GM12864 (cell line): Measurements from ENCODE around the gene MAGOHB.
A peak's percentile ranks its signal among the peaks of the same experiment; 100 is the strongest.
"Not testable (repeated sequence)": the region's sequence is repeated elsewhere in the genome, so short reads cannot be mapped to it uniquely, and the experiment has no call there.

ENCODE experiments used
- DNase-seq: peaks from one replicate; pipeline ENCODE4 v3.0.0-alpha.2; 2011; ENCODE audit warnings: low read depth
- H3K4me3 ChIP-seq: 2 replicates; pipeline ENCODE4 v1.5.1; 2011; ENCODE audit warnings: mild to moderate bottlenecking, low read depth, low read length, control low read depth
- CTCF ChIP-seq: IDR thresholded peaks from 2 replicates; pipeline ENCODE4 v1.5.1; 2011; ENCODE audit warnings: low read depth, mild to moderate bottlenecking, moderate library complexity, low read length, control low read depth, inconsistent platforms; ENCODE audit errors: missing control alignments

The MAGOHB gene

GRCh38 chr12:10615532-10615931 is 2.1 kb upstream of the MAGOHB start:
- DNase-seq: no peak
- TF ChIP-seq CTCF: no peak
- no peak overlapping the region for H3K4me3 ChIP-seq

GRCh38 chr12:10614056-10614370 is 604 bp upstream of the MAGOHB start:
- no peak for DNase-seq
- peak overlapping the region; percentile 69 for H3K4me3 ChIP-seq
- TF ChIP-seq CTCF: no peak

GRCh38 chr12:10612984-10613348 is 443 bp downstream of the MAGOHB start:
- TF ChIP-seq CTCF: no peak
- peak overlapping the region; percentile 69 for H3K4me3 ChIP-seq
- no peak for DNase-seq

GRCh38 chr12:10612110-10612509 is 1.3 kb downstream of the MAGOHB start:
- no peak for TF ChIP-seq CTCF
- DNase-seq: no peak
- H3K4me3 ChIP-seq: peak overlapping the region; percentile 69

- DNase-seq, H3K4me3 ChIP-seq: not testable (repeated sequence)
These were observed 2.2 kb downstream of the MAGOHB start for GRCh38 chr12:10611258-10611657.

- TF ChIP-seq CTCF: no peak
- DNase-seq: no peak
- H3K4me3 ChIP-seq: no peak overlapping the region
These were observed 3.2 kb downstream of the MAGOHB start for GRCh38 chr12:10610188-10610587.

GRCh38 chr12:10607885-10608458 is 5.4 kb downstream of the MAGOHB start:
- no peak for DNase-seq
- no peak for TF ChIP-seq CTCF
- no peak overlapping the region for H3K4me3 ChIP-seq

GRCh38 chr12:10601860-10602259 is 11.5 kb downstream of the MAGOHB start:
- TF ChIP-seq CTCF: no peak
- no peak overlapping the region for H3K4me3 ChIP-seq
- no peak for DNase-seq
